MG63 (cell line): ENCODE results near the gene AUH. TPM values are rescaled to one million over a fixed set of nuclear protein-coding genes. Genes with fewer than 3 reads are reported as not detected.
"Not testable (repeated sequence)": the region's sequence is repeated elsewhere in the genome, so short reads cannot be mapped to it uniquely, and the experiment has no call there.

Experiments used
- DNase-seq: peaks from one replicate; pipeline ENCODE4 v3.0.0-alpha.2; 2020
- H3K27me3 ChIP-seq: fragments of 250-450 bp; sonication (Bioruptor Pico); 2 replicates; pipeline ENCODE4 v1.5.1; 2020; ENCODE audit warnings: mild to moderate bottlenecking, moderate library complexity
- H3K36me3 ChIP-seq: fragments of 250-450 bp; sonication (Bioruptor Pico); 2 replicates; pipeline ENCODE4 v1.5.1; 2020; ENCODE audit warnings: mild to moderate bottlenecking, moderate library complexity
- H3K4me3 ChIP-seq: fragments of 250-450 bp; sonication (Bioruptor Pico); 2 replicates; pipeline ENCODE4 v1.5.1; 2020; ENCODE audit warnings: mild to moderate bottlenecking, moderate library complexity
- H3K9me3 ChIP-seq: fragments of 250-450 bp; sonication (Bioruptor Pico); 2 replicates; pipeline ENCODE4 v1.5.1; 2020; ENCODE audit warnings: mild to moderate bottlenecking, moderate library complexity
- total RNA-seq: library from RNA; depleted of rRNA; stranded (reverse); fragments of >200 nt; shearing (Covaris generic); gene quantifications from 2 replicates; pipeline ENCODE4 v1.2.3, GENCODE V29; 2014; ENCODE audit warnings: low replicate concordance

The AUH gene
- total RNA-seq, 1 experiment from 2014 or later = 6.7 TPM

DNA sequence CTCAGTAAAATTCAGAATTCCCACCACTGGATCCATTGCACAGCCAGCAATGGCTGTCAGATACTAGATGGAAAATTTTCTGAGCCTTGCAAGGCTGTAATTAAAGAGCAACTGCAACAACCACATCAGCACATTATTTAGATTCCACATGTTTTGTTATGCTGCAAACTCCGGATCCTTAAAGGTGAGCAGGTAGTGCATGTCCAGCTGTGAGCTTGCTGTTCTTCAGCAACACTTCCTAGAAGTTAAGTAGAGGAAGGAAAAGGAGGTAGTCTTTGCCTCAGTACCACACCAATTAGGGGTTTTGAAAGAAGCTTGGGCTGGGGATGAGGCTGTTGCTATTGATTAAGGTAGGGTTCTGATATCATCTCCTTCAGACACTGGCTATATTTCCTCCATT lies 144.3 kb downstream of the AUH start:
- H3K27me3 ChIP-seq = no peaks in the 10 kb centered on the region
- no peak for DNase-seq
- H3K4me3 ChIP-seq = no peak overlapping the region

DNA sequence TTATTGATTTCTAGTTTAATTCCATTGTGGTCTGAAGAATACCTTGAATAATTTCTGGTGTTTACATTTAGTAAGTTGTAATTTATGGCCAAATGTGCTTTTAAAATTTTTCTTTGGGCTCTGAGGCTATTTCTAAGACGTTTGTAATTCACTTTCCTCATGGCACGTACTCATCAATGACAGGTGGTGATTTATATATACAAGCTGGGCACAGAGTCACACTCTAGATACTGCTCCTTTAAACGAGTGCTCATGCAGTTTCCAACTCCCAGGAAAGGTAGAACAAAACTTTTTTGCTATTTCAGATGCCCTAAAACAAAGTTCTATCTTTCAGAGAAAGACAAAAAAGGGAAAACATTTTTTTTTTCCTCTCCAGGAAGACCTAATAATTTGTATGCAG lies 146.9 kb downstream of the AUH start:
- Histone ChIP-seq H3K4me3 (no peak overlapping the region), H3K9me3 (no peaks in the 10 kb centered on the region), H3K27me3 (no peaks in the 10 kb centered on the region), H3K36me3 (no peaks in the 10 kb centered on the region)
- no peak for DNase-seq

More for the DNA sequence above, 144.3 kb downstream of the AUH start:
- no peaks in the 10 kb centered on the region for H3K9me3 ChIP-seq
- peaks cover 4% of the 10 kb centered on the region; the same call in 1 of the 2 replicates for H3K36me3 ChIP-seq

DNA sequence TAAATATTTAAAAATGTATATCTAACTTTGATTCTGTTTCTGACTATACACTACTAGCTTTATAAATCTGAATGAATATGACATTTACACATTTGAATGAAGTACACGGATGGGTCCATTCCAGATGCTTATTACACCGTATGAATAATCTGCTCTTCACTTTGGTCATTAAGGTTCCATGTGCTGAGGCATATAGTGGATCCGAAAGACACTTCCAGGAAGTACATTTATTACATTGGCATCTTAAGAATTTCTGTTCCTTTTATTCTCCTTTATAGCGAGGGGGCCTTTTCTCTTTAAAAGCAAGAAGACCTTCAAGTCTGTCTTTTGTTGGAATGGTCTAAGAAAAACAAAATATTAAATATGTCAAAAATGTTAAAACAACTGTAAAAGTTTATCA lies 147.6 kb downstream of the AUH start:
- no peaks in the 10 kb centered on the region for H3K9me3 ChIP-seq
- no peak for DNase-seq
- no peaks in the 10 kb centered on the region for H3K36me3 ChIP-seq
- no peaks in the 10 kb centered on the region for H3K27me3 ChIP-seq
- no peak overlapping the region for H3K4me3 ChIP-seq

DNA sequence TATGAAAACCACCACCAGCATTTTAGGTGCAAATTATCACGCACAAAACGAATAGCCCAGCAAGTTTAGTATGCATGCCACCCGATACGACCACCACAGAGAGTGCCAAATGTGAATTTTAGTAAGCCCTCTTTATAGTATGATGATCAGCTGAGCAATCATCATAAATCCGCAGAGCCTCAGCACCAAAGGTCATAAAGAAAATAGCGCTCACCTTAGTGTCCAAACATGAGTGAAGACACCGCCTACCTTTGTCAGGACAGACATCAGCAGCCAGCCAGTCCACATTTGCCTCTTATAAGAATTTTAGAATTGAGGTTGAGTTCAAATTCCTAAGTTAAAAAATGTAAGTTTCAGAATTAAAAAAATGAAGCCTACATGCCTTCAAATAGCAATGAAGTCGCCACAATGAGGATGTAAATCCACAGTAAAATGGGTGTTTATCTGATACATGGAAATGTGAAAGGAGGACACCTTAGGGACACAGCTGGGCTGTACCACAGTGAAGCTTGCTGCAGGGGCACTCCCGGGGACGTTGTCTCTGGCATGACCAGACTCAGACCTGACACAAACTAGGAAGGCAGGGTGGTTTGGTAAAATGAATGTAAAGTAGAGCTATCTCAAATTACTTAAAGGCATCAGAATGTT lies 149.0 kb downstream of the AUH start:
- H3K4me3 ChIP-seq = no peak overlapping the region
- H3K27me3 ChIP-seq = no peaks in the 10 kb centered on the region
- H3K36me3 ChIP-seq = no peaks in the 10 kb centered on the region

DNA sequence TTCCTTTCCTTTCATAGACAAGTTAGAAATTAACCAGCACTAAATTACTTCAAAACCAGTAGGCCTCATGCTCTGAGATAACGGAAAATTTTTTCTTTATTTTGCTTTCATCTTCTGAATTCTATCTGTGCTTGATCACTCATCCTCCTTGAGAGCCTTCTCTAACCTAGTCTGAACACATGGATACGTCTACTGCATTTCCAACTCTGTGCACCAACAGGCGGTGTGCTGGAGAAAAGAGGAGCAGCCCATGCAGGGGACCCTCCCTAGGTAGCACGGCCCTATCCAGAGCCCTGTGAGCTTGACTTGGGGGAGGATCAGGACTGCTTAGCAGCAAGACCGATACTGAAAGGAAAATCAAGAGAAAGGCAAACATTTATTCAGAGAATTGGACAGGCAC lies 149.8 kb downstream of the AUH start:
- no peaks in the 10 kb centered on the region for H3K27me3 ChIP-seq
- no peak overlapping the region for H3K4me3 ChIP-seq
- DNase-seq = no peak
- no peaks in the 10 kb centered on the region for H3K9me3 ChIP-seq
- H3K36me3 ChIP-seq = no peaks in the 10 kb centered on the region

More for the DNA sequence above, 149.0 kb downstream of the AUH start:
- DNase-seq = no peak
- no peaks in the 10 kb centered on the region for H3K9me3 ChIP-seq

DNA sequence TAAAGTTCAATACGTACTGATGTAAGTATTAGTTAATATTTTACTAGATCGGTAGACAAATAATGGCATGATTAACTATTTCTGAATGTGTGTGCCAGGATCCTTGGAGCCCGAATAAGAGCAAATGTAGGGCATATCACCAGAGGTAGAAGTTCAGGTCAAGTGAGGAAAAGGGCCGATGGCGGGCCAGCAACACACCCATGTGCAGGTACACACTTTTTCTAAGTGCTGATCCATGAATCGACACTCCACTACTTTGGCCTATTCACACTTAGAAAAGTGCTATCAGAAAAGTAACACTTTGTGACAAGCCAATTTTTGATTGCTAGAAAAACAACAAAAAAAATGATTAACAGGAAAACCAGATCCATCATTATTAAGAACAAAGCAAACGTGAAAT lies 150.3 kb downstream of the AUH start:
- Histone ChIP-seq H3K27me3 (no peaks in the 10 kb centered on the region), H3K9me3 (no peaks in the 10 kb centered on the region), H3K36me3 (no peaks in the 10 kb centered on the region), H3K4me3 (no peak overlapping the region)
- DNase-seq = no peak

DNA sequence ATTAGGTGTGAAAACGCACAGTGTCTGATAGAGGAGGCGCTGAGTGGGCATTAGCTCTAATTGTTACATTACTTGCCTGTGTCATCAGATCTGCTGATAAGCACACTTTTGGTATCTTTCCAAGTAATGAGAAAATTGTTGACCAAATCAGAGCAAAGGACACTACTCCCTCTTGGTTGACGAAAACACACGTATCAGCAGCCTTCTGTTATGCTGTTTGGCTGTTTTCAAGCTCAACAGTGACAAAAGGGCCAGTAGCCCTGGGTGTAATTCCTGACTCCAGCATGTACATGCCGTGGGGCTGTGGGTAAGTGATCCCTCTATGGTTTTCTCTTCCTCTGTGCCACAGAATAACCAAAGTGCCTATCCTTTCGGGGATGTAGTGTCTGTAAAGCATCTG lies 151.4 kb downstream of the AUH start:
- Histone ChIP-seq H3K36me3 (no peaks in the 10 kb centered on the region), H3K27me3 (no peaks in the 10 kb centered on the region), H3K9me3 (no peaks in the 10 kb centered on the region; the same call in 1 of the 2 replicates), H3K4me3 (no peak overlapping the region)
- no peak for DNase-seq

DNA sequence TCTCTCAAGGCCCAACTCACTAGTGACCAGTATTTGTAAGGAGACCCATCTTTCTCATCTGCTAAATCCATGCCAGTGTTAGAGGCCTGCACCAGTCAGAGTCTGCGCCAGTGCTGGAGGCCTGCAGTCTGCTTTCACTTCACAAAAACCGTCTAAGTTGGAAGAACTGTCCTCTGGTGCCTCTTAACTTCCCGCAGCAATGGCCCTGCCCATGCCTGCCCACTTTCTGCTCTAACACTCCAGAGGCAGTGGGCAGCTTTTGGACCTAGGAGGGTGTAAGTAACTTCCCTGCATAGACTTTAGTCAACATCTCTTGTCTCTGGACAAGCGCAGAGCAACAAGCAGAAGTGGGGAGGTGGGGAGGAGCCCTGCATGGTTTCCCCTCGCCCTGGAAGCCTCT lies 152.9 kb downstream of the AUH start:
- no peak overlapping the region for H3K4me3 ChIP-seq
- no peak for DNase-seq
- H3K27me3 ChIP-seq = no peaks in the 10 kb centered on the region
- H3K36me3 ChIP-seq = no peaks in the 10 kb centered on the region
- no peaks in the 10 kb centered on the region; the same call in 1 of the 2 replicates for H3K9me3 ChIP-seq

DNA sequence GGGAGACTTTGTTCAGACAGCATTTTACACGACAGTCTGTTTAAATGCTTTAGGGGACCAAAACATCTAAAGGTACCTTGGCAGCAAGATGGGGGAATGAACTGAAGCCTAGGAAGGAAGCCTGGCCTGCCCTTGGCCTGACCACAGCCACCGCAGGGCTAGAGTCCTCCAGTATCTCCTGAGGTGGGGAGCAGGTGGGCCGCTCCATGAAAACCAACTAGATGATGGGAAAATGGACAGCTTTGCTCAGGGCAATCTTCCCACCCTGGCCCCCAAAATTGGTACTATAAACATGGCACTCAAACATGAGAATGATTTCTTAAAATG lies 153.3 kb downstream of the AUH start:
- Histone ChIP-seq H3K36me3 (no peaks in the 10 kb centered on the region), H3K4me3 (no peak overlapping the region), H3K27me3 (no peaks in the 10 kb centered on the region), H3K9me3 (peaks cover under 1% of the 10 kb centered on the region; the same call in 1 of the 2 replicates)
- no peak for DNase-seq

DNA sequence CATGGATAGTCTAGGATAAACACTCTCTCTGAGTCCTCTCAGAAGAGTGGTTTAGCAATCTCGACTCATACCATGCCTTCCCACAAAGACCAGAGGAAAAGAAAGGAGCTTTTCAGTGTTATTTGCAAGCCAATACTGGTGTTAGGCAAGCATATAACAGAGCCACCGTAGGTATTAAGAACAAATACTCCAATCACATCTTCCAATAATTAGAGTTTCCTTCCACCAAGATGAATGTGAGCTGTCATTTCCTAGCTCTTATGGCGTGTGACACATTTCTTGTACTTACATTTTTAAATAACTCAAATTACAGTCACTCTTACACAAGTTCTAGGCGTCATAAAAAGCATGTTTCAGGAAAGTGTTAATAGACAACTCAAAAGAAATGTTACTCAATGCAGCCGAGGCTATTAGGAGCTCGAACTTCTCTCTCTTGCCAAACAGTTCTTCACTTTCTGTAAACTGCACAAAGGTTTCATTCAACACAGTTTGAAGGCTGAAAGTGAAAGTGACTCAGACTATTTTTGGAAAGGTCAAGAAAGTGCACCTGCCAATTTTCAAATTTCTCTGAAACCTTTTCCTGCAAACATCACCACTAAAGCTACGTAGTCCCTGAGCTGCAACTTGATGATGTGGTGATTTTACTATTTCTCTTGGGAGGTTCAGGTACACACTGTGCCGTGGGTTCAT lies 153.8 kb downstream of the AUH start:
- no peak for DNase-seq
- H3K36me3 ChIP-seq = no peaks in the 10 kb centered on the region
- no peaks in the 10 kb centered on the region for H3K27me3 ChIP-seq
- no peak overlapping the region for H3K4me3 ChIP-seq
- peaks cover 4% of the 10 kb centered on the region for H3K9me3 ChIP-seq

DNA sequence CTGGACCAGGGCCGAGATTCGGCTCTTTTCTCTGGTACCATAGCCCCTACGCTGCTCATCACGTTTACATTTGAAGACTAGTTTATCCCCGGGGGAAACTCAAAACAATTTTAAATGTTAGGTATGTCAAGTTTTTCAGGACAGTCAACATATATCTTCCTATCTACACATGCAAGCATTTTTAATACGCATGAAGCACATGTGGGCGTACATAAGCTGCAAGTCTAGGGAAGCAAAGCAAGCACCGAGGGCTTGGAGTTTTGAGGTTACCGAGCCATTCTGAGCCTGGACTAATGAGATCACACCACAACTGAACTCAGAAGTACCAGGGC lies 154.4 kb downstream of the AUH start:
- H3K27me3 ChIP-seq = no peaks in the 10 kb centered on the region
- peaks cover 5% of the 10 kb centered on the region for H3K9me3 ChIP-seq
- DNase-seq = no peak
- no peaks in the 10 kb centered on the region for H3K36me3 ChIP-seq
- no peak overlapping the region for H3K4me3 ChIP-seq

DNA sequence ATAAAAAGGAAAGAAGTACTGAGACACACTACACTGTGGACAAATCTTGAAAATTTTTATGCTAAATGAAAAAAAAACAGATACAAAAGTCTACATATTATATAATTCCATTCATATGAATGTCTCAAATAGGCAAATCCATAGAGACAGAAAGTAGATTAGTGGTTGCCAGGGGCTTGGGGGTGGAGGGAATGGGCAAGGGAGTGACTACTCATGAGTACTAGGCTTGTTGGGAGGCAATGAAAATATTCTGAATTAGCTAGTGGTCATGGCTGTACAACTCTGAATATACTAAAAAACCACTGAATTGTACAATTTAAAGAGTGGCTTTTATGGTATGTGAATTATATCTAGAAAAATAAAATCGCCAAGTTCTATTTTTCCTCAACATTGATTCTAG lies 154.9 kb downstream of the AUH start:
- DNase-seq = no peak
- no peaks in the 10 kb centered on the region for H3K36me3 ChIP-seq
- no peaks in the 10 kb centered on the region for H3K27me3 ChIP-seq
- no peak overlapping the region for H3K4me3 ChIP-seq
- H3K9me3 ChIP-seq = peaks cover 5% of the 10 kb centered on the region

DNA sequence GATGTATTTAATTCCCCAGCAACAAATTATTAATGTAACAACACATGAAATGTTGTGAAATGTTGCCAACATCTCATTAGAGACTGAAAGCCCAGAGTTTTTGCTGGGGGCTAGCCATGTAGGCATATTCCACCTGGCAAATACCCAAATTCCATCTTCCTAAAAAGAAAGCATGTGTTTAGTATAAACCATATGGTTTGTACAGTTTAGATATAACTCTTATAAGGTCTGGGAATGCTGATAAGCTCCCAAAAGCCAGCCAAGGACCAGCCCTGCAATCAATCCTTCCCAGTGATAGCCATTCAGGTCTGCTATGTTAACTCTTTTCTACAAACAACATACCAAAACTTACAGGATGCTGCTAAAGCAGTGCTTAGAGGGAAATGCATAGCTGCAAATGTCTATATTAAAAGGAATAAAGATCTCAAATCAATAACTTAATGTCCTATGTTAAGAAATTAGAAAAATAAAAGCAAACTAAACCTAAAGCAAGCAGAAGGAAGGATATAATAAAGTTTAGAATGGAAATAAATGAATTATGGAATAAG lies 158.9 kb downstream of the AUH start:
- H3K36me3 ChIP-seq = no peaks in the 10 kb centered on the region
- peaks cover 7% of the 10 kb centered on the region for H3K9me3 ChIP-seq
- no peak for DNase-seq
- no peaks in the 10 kb centered on the region for H3K27me3 ChIP-seq
- H3K4me3 ChIP-seq = no peak overlapping the region

DNA sequence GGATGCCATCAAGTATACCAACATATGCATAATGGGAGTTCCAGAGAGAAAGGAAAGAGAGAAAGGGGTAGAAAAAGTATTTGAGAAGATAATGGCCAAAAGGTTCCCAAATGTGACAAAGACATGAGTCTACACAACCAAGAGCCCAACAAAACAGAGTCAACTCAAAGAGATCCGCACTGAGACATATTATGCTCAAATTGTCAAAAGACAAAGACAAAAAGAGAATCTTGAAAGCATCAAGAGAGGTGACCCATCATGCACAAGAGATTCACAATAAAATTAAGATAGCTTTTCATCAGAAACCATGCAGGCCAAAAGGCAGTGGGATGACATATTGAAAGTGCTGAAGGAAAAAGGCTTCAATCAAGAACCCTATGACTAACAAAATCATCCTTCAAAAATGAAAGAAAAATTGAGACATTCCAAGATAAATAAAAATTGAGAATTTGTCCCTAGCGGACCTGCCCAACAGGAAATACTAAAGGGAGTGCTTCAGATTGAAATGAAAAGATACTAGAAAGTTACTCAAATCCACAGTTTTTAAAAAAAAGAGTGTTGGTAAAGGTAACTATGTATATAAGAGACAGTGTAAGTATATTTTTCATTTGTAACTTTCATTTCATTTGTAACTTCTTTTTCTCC lies 160.9 kb downstream of the AUH start:
- H3K27me3 ChIP-seq = no peaks in the 10 kb centered on the region
- peaks cover 7% of the 10 kb centered on the region for H3K9me3 ChIP-seq
- no peaks in the 10 kb centered on the region for H3K36me3 ChIP-seq
- no peak for DNase-seq
- H3K4me3 ChIP-seq = no peak overlapping the region

DNA sequence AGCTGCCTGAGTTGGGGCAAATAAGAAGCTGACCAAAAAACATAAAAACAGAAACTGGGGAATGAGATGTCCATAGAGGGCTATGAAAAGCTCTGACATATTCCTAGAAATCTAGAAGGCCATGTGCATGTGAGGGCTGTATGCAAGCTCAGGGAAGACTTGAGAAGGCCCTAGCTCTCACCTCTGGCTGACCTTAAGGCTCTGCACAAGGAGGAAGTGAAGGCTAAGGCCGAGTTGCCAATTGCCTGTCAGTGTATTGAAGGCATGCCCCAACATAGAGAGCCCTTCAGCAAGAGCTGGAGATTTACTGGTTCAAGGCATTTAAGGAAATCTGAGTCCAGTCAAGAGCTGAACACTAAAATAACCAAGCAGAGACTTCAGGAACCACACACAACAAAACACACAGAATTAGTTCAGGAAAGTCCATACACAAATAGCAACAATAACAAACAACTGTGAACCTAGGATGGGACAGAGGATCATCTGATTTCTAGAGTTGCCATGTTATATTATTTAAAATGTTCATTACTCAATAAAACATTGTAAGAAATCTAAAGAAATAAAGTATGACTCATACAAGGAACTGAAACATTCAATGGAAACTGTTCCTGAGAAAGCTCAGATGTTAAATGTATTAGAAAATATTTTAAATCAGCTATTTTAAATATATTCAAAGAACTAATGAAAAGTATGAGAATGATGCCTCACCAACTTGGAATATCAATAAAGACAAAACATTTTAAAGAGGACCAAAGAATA lies 161.8 kb downstream of the AUH start:
- no peak for DNase-seq
- Histone ChIP-seq H3K27me3 (no peaks in the 10 kb centered on the region), H3K36me3 (no peaks in the 10 kb centered on the region), H3K9me3 (peaks cover 7% of the 10 kb centered on the region), H3K4me3 (no peak overlapping the region)

DNA sequence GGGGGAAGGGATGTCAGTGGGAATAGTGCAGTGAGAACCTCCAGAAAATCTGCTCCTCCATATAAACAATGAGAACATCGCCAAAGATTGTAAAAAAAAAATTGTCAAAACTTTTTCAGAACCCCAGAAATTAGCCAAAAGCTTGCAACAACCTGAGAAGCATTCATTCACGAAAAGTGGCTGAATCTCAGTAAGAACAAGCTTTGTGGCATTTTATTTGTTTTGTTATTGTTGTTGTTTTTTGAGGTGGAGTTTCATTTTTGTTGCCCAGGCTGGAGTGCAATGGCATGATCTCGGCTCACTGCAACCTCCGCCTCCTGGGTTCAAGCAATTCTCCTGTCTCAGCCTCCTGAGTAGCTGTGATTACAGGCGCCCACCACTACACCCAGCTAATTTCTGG lies 162.8 kb downstream of the AUH start:
- DNase-seq, H3K4me3 ChIP-seq, H3K27me3 ChIP-seq, H3K9me3 ChIP-seq, H3K36me3 ChIP-seq: not testable (repeated sequence)

DNA sequence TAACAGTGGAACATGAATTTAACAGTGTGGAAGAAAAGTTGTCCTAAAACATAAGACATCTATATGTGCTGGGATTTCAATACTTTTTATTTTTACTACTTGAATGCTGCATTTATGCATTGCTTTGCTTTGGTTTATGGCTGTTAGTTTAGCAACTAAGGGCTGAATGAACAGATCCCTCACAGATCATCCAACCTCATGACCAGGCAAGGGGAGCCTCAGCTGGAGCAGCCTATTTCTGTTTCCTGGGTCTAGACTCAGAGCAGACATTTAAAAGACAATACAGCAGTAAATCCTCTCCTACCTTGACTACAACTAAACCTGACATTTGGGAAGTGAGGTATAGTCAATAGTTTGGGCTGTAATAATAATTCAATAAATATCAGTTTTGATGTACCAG lies 163.3 kb downstream of the AUH start:
- H3K36me3 ChIP-seq = no peaks in the 10 kb centered on the region
- H3K4me3 ChIP-seq = no peak overlapping the region
- no peak for DNase-seq
- H3K9me3 ChIP-seq = peaks cover 6% of the 10 kb centered on the region
- no peaks in the 10 kb centered on the region for H3K27me3 ChIP-seq
